ENCODE results near the gene TNS1. TPM values are rescaled to one million over a fixed set of nuclear protein-coding genes. Genes with fewer than 3 reads are reported as not detected.
A peak's percentile ranks its signal among the peaks of the same experiment; 100 is the strongest.

Gene TNS1
- total RNA-seq, 1 donor from 2014 or later = 1,334 TPM

GRCh38 chr2:217802876-217803652 is 199.7 kb downstream of the TNS1 start:
- H3K4me3 ChIP-seq = no peak overlapping the region
- peaks cover 5 to 32% of the 10 kb centered on the region in 2 donors for H3K4me1 ChIP-seq
- no peak for TF ChIP-seq CTCF (IDR thresholded peaks at IDR 0.05)
- H3K9me3 ChIP-seq = no peaks in the 10 kb centered on the region
- no peaks in the 10 kb centered on the region for H3K27me3 ChIP-seq
- peaks cover 85 to 95% of the 10 kb centered on the region in 2 donors for H3K36me3 ChIP-seq
- peak in 1 of 2 donors; percentile 51 for DNase-seq (ENCODE audit: low spot score in 2 of 2)
- intact Hi-C loops (cut with DNase I) = no loop called here
- peak overlapping the region in 1 of 2 donors; percentile 10 for H3K27ac ChIP-seq

- peak in 1 of 2 donors; percentile 51 for DNase-seq (ENCODE audit: low spot score in 2 of 2)
- Histone ChIP-seq H3K9me3 (no peaks in the 10 kb centered on the region), H3K36me3 (peaks cover 78 to 90% of the 10 kb centered on the region in 2 donors), H3K27me3 (no peaks in the 10 kb centered on the region), H3K27ac (no peak overlapping the region), H3K4me3 (no peak overlapping the region), H3K4me1 (peaks cover 5 to 26% of the 10 kb centered on the region in 2 donors)
- no peak for TF ChIP-seq CTCF (IDR thresholded peaks at IDR 0.05)
- intact Hi-C loops (cut with DNase I) = no loop called here
Measured at GRCh38 chr2:217802266-217802665, 200.5 kb downstream of the TNS1 start.

GRCh38 chr2:217801711-217802110 is 201.1 kb downstream of the TNS1 start:
- no peak for TF ChIP-seq CTCF (IDR thresholded peaks at IDR 0.05)
- Histone ChIP-seq H3K27ac (peak overlapping the region in 1 of 2 donors; percentile 12), H3K27me3 (no peaks in the 10 kb centered on the region), H3K36me3 (peaks cover 74 to 84% of the 10 kb centered on the region in 2 donors), H3K9me3 (no peaks in the 10 kb centered on the region), H3K4me1 (peaks cover 3 to 20% of the 10 kb centered on the region in 2 donors), H3K4me3 (no peak overlapping the region)
- DNase-seq (ENCODE audit: low spot score in 2 of 2) = peak in 1 of 2 donors; percentile 63
- intact Hi-C loops (cut with DNase I) = no loop called here

- intact Hi-C loops (cut with DNase I) = no loop called here
- Histone ChIP-seq H3K4me3 (no peak overlapping the region), H3K9me3 (no peaks in the 10 kb centered on the region), H3K27me3 (no peaks in the 10 kb centered on the region), H3K36me3 (peaks cover 69 to 78% of the 10 kb centered on the region in 2 donors), H3K27ac (peak overlapping the region; percentile 12 to 44), H3K4me1 (peaks cover 3 to 15% of the 10 kb centered on the region in 2 donors)
- TF ChIP-seq CTCF (IDR thresholded peaks at IDR 0.05) = no peak
- DNase-seq (ENCODE audit: low spot score in 2 of 2) = peak in 1 of 2 donors; percentile 61
Measured at GRCh38 chr2:217801115-217801531, 201.7 kb downstream of the TNS1 start.

GRCh38 chr2:217800433-217801114 is 202.2 kb downstream of the TNS1 start:
- Histone ChIP-seq H3K9me3 (no peaks in the 10 kb centered on the region), H3K27me3 (no peaks in the 10 kb centered on the region), H3K27ac (peak overlapping the region; percentile 12 to 44), H3K4me3 (no peak overlapping the region), H3K4me1 (peaks cover 0 to 9% of the 10 kb centered on the region in 2 donors), H3K36me3 (peaks cover 64 to 74% of the 10 kb centered on the region in 2 donors)
- DNase-seq (ENCODE audit: low spot score in 2 of 2) = no peak
- intact Hi-C loops (cut with DNase I) = no loop called here
- TF ChIP-seq CTCF (IDR thresholded peaks at IDR 0.05) = no peak

Data from ascending aorta (tissue), 2 donors.